Parathyroid adenoma (tissue), 2 donors: Measurements from ENCODE around the gene NRXN3.

Experiments
- H2AFZ ChIP-seq: fragments of 300-600 bp; sonication (generic); one replicate; pipeline ENCODE4 v1.7.0; 2017; ENCODE audit warnings: antibody characterized with exemption, mild to moderate bottlenecking
- H3K27ac ChIP-seq: fragments of 300-600 bp; sonication (generic); one replicate; pipeline ENCODE4 v1.7.0; 2017
- H3K27me3 ChIP-seq: fragments of 300-600 bp; sonication (generic); one replicate; pipeline ENCODE4 v1.7.0; 2017; ENCODE audit warnings: low read length; ENCODE audit not compliant: control insufficient read depth, insufficient read depth
- H3K36me3 ChIP-seq: fragments of 300-600 bp; sonication (generic); one replicate; pipeline ENCODE4 v1.7.0; 2017; ENCODE audit warnings: low read length; ENCODE audit not compliant: control insufficient read depth, insufficient read depth
- H3K4me1 ChIP-seq: fragments of 300-600 bp; sonication (generic); one replicate; pipeline ENCODE4 v1.7.0; 2017; ENCODE audit warnings: control low read depth
- H3K4me2 ChIP-seq: fragments of 300-600 bp; sonication (generic); one replicate; pipeline ENCODE4 v1.7.0; 2017; ENCODE audit warnings: low read length
- H3K4me3 ChIP-seq: fragments of 300-600 bp; sonication (generic); one replicate; pipeline ENCODE4 v1.7.0; 2017; ENCODE audit warnings: low read depth, low read length
- H3K79me2 ChIP-seq: fragments of 300-600 bp; sonication (generic); one replicate; pipeline ENCODE4 v1.7.0; 2017; ENCODE audit warnings: control low read depth
- H3K9ac ChIP-seq: fragments of 300-600 bp; sonication (generic); one replicate; pipeline ENCODE4 v1.7.0; 2017; ENCODE audit warnings: mild to moderate bottlenecking
- H3K9me3 ChIP-seq: fragments of 300-600 bp; sonication (generic); one replicate; pipeline ENCODE4 v1.7.0; 2017; ENCODE audit warnings: low read length; ENCODE audit not compliant: control insufficient read depth
- TF ChIP-seq, protein P1 (sequence below): fragments of 300-600 bp; sonication (generic); IDR thresholded peaks from one replicate; pipeline ENCODE4 v1.7.0; 2017; ENCODE audit warnings: antibody characterized with exemption, mild to moderate bottlenecking
- donor health status: primary hyperparathyroidism.

Gene NRXN3

GRCh38 chr14:79575032-79575431 is 1404.9 kb downstream of the NRXN3 start:
- no peak overlapping the region for H3K27ac ChIP-seq
- no peaks in the 10 kb centered on the region for H3K27me3 ChIP-seq
- H3K4me1 ChIP-seq = peaks cover 2% of the 10 kb centered on the region
- no peak overlapping the region for H3K9ac ChIP-seq
- TF ChIP-seq, protein P1, sequence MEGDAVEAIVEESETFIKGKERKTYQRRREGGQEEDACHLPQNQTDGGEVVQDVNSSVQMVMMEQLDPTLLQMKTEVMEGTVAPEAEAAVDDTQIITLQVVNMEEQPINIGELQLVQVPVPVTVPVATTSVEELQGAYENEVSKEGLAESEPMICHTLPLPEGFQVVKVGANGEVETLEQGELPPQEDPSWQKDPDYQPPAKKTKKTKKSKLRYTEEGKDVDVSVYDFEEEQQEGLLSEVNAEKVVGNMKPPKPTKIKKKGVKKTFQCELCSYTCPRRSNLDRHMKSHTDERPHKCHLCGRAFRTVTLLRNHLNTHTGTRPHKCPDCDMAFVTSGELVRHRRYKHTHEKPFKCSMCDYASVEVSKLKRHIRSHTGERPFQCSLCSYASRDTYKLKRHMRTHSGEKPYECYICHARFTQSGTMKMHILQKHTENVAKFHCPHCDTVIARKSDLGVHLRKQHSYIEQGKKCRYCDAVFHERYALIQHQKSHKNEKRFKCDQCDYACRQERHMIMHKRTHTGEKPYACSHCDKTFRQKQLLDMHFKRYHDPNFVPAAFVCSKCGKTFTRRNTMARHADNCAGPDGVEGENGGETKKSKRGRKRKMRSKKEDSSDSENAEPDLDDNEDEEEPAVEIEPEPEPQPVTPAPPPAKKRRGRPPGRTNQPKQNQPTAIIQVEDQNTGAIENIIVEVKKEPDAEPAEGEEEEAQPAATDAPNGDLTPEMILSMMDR = no peak
- H3K4me3 ChIP-seq = no peak overlapping the region
- no peak overlapping the region for H2AFZ ChIP-seq
- no peak overlapping the region for H3K4me2 ChIP-seq
- no peaks in the 10 kb centered on the region for H3K36me3 ChIP-seq
- H3K79me2 ChIP-seq = no peaks in the 10 kb centered on the region
- no peaks in the 10 kb centered on the region for H3K9me3 ChIP-seq

DNA sequence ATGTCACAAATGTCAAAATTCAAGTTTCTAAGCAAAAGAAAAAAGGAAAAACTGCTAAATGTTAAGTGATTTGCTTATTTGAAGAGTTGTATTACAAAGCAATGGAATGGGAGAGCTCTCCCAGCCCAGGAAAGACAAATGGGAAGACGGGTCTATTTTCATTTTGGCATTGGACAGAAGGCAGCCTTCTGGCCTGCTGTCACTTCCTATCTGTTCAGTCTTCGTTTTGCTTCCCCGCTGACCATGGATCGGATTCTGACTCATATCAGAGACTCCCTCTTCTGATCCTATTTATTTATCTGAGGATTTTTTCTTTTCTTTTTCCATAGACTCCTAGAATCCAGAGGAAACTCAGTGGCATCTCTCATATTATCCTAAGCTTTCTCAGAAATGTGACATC is 1406.3 kb downstream of the NRXN3 start:
- H3K9ac ChIP-seq = no peak overlapping the region
- TF ChIP-seq, protein P1 = no peak
- no peaks in the 10 kb centered on the region for H3K27me3 ChIP-seq

DNA sequence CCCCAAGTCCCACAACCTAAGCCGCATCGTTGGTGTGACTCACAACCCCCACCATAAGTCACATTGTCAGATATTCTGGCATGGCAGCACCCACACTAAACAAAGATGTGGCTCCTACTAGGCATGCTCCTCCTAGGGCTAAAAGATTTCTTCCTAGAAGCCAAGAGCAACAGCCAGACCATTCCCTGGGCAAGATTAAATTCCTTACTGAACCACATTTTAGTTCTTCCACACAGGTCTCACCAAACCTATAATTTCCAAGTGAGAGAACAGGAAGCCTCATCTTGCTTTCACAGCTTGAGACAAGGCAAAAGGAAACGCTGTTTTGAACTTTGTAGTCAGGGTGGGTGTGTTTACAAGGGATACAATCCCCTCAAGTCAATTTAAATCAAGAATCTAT is 1408.3 kb downstream of the NRXN3 start:
- no peak overlapping the region for H3K4me2 ChIP-seq
- no peak overlapping the region for H3K27ac ChIP-seq
- H3K36me3 ChIP-seq = no peaks in the 10 kb centered on the region
- TF ChIP-seq, protein P1 = no peak
- H3K9me3 ChIP-seq = no peaks in the 10 kb centered on the region
- no peaks in the 10 kb centered on the region for H3K79me2 ChIP-seq
- H3K27me3 ChIP-seq = no peaks in the 10 kb centered on the region
- no peak overlapping the region for H2AFZ ChIP-seq
- peaks cover 2% of the 10 kb centered on the region for H3K4me1 ChIP-seq
- no peak overlapping the region for H3K9ac ChIP-seq
- no peak overlapping the region for H3K4me3 ChIP-seq

More for the DNA sequence above, 1406.3 kb downstream of the NRXN3 start:
- H3K27ac ChIP-seq = no peak overlapping the region
- no peak overlapping the region for H2AFZ ChIP-seq
- H3K4me1 ChIP-seq = peaks cover 2% of the 10 kb centered on the region
- H3K9me3 ChIP-seq = no peaks in the 10 kb centered on the region
- no peaks in the 10 kb centered on the region for H3K79me2 ChIP-seq
- no peak overlapping the region for H3K4me3 ChIP-seq
- no peak overlapping the region for H3K4me2 ChIP-seq
- no peaks in the 10 kb centered on the region for H3K36me3 ChIP-seq

DNA sequence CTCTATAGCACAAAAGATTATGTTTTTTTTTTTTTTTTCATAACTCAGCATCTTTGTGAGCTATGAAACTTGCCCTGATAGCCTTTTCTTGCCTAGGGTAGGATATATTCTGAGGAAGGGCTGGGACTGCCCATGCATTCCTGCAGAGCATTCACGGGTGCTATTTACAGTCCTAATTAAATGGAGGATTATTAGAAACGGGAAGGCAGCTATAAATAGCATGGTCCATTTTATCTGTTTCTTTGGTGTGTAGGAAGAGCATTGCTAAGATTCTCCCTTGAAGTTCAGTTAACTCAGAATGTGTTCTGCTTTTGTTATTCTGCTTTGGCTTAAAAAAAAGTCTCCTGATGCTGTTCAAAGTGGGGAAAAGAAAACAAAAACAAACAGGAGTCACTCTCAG is 1410.2 kb downstream of the NRXN3 start:
- H3K79me2 ChIP-seq = no peaks in the 10 kb centered on the region
- H3K9me3 ChIP-seq = no peaks in the 10 kb centered on the region
- H3K4me1 ChIP-seq = no peaks in the 10 kb centered on the region
- no peak overlapping the region for H2AFZ ChIP-seq
- no peak overlapping the region for H3K9ac ChIP-seq
- H3K27me3 ChIP-seq = no peaks in the 10 kb centered on the region
- H3K36me3 ChIP-seq = no peaks in the 10 kb centered on the region
- TF ChIP-seq, protein P1 = no peak
- no peak overlapping the region for H3K4me2 ChIP-seq
- H3K4me3 ChIP-seq = no peak overlapping the region
- H3K27ac ChIP-seq = no peak overlapping the region

DNA sequence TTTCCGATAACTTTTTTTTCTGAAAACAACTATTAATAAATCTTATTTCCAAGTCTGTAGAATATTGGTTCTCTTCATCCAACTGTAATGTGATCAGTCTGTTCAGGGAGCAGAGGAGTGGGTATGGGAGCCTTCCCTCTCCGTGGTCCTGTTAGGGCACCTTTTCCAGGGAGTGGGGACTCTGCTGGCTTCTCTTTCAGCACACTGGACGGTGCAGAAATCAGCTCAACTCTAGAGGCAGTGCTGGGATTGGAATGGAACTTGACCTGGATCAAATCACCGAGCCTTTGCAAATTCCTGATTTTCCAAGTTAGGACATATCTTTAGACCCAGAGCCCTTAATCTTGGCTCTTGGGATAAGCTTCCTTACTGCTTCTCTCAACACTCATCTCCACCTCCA is 1410.7 kb downstream of the NRXN3 start:
- no peak overlapping the region for H2AFZ ChIP-seq
- H3K27me3 ChIP-seq = no peaks in the 10 kb centered on the region
- no peaks in the 10 kb centered on the region for H3K79me2 ChIP-seq
- no peaks in the 10 kb centered on the region for H3K36me3 ChIP-seq
- no peak overlapping the region for H3K9ac ChIP-seq
- H3K9me3 ChIP-seq = no peaks in the 10 kb centered on the region
- H3K4me2 ChIP-seq = no peak overlapping the region
- TF ChIP-seq, protein P1 = no peak
- no peak overlapping the region for H3K4me3 ChIP-seq
- H3K4me1 ChIP-seq = no peaks in the 10 kb centered on the region
- no peak overlapping the region for H3K27ac ChIP-seq
